ENCODE data around the gene CMC1.
"Not testable (repeated sequence)": the region's sequence is repeated elsewhere in the genome, so short reads cannot be mapped to it uniquely, and the experiment has no call there.

The CMC1 gene, protein sequence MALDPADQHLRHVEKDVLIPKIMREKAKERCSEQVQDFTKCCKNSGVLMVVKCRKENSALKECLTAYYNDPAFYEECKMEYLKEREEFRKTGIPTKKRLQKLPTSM

DNA sequence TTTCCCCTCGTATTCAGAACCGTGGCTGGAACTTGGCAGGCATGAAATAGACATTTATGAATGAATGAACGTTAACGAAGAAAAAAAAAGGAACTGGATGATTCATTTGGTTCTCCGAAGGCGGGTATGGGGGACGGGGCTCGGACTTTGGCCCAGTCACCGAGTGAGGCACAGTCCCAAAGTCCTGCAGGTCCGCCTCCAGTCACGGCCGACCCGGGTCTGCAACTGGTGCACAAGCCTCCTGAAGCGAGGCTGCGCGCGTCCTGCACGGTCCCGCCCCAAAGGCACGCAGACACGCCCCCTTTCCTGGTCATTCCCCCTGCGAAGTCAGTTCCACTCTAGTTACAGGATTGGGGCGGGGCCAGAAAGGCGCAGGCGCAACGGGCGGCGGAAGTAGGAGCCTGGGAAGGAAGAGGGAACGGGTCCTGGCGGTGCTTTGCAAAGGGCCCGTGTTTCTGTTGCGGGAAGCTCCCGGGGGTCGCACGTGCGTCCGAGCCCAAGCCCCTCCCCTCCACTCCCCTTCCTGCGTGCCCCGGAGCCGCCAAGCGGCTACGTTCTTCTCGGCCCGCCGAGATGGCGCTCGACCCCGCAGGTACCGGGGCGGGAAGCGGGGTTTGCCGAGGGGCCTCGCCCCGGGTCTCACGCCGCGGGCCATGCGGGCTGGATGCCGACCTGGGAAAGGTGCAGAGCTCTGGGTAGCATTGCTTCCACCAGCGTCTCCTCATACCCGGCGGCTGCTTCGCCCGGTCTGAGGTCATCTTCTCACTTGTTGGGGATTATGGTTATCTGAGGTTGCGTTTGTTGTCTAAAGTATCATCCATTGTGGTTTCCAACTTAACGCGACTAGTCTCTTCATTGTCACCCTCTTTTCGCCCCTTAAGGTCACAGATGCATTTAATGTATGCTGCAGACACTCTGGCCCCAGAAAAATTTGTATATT, at the start of gene CMC1:
Gene CMC1 (plus strand): TSS at position 399 of the 940 bp plus-strand sequence. CDS start 175 bp downstream, at position 574.
- peak within 1 kb of the TSS; percentile 79 for H3K4me3 ChIP-seq (ENCODE audit: control insufficient read depth, low read depth, low read length)
- DNase-seq (ENCODE audit: low read depth) = peak; percentile 95
- TF ChIP-seq, protein P1, sequence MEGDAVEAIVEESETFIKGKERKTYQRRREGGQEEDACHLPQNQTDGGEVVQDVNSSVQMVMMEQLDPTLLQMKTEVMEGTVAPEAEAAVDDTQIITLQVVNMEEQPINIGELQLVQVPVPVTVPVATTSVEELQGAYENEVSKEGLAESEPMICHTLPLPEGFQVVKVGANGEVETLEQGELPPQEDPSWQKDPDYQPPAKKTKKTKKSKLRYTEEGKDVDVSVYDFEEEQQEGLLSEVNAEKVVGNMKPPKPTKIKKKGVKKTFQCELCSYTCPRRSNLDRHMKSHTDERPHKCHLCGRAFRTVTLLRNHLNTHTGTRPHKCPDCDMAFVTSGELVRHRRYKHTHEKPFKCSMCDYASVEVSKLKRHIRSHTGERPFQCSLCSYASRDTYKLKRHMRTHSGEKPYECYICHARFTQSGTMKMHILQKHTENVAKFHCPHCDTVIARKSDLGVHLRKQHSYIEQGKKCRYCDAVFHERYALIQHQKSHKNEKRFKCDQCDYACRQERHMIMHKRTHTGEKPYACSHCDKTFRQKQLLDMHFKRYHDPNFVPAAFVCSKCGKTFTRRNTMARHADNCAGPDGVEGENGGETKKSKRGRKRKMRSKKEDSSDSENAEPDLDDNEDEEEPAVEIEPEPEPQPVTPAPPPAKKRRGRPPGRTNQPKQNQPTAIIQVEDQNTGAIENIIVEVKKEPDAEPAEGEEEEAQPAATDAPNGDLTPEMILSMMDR (conservative IDR thresholded peaks at IDR 0.05; ENCODE audit: control insufficient read depth, insufficient read depth, low read depth, low read length) = no peak

DNA sequence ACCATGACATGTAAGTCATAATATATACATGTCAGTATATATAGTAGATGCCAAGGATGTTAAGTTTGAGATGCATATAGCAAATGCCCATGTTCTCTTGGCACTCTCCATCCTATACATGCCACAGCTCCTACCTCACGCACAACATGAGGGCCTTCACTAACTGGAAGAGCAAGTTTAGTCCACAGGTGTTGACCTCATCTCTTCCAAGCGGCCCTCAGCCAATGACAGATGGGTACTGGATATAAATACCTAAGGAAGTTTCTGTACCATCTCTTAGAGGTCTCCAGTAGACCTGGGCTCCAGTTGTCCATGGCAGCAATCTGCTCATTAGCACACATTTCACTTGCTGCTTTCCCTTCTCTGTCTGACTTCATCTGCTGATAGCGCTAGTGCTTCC, 43.3 kb upstream of the CMC1 start:
- TF ChIP-seq, protein P1 (conservative IDR thresholded peaks at IDR 0.05; ENCODE audit: control insufficient read depth, insufficient read depth, low read depth, low read length) = no peak
- no peak overlapping the region for H3K4me3 ChIP-seq (ENCODE audit: control insufficient read depth, low read depth, low read length)
- DNase-seq (ENCODE audit: low read depth) = no peak

DNA sequence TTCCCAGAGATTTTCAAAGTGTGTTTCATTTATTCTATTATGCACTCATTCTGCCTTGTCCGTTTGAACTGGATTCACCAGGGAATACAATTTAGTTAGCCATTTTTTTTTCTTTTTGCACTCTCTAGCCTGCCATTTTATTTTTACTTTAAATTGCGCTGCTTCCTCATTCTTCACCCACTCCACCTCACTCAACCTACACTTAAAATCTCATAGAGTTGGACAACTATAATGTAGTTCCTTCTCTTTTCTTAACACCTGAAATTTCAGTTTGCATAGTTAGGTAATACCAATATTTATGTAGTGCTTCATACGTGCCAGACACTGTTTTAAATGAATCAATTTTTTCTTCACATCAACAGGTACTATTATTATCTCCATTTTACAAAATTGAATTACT, 42.4 kb upstream of the CMC1 start:
- no peak overlapping the region for H3K4me3 ChIP-seq (ENCODE audit: control insufficient read depth, low read depth, low read length)
- DNase-seq (ENCODE audit: low read depth) = no peak
- TF ChIP-seq, protein P1 (conservative IDR thresholded peaks at IDR 0.05; ENCODE audit: control insufficient read depth, insufficient read depth, low read depth, low read length) = no peak

DNA sequence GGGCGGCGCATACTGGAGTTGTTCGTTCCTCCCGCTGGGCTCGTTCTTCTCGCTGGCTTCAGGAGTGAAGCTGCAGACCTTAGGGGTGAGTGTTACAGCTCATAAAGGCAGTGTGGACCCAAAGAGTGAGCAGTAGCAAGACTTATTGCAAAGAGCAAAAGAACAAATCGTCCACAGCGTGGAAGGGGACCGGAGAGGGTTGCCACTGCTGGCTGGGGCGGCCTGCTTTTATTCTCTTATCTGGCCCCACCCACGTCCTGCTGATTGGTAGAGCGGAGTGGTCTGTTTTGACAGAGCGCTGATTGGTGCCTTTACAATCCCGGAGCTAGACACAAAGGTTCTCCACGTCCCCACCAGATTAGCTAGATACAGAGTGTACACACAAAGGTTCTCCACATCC, 41.8 kb upstream of the CMC1 start:
- DNase-seq (ENCODE audit: low read depth); H3K4me3 ChIP-seq (ENCODE audit: control insufficient read depth, low read depth, low read length): not testable (repeated sequence)

DNA sequence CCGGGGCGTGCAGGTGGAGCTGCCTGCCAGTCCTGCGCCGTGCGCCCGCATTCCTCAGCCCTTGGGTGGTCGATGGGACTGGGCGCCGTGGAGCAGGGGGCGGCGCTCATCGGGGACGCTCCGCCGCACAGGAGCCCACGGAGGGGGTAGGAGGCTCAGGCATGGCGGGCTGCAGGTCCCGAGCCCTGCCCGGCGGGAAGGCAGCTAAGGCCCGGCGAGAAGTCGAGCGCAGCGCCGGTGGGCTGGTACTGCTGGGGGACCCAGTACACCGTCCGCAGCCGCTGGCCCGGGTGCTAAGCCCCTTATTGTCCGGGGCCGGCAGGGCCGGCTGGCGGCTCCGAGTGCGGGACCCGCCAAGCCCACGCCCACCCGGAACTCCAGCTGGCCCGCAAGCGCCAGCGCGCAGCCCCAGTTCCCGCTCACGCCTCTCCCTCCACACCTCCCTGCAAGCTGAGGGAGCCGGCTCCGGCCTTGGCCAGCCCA, 41.0 kb upstream of the CMC1 start:
- H3K4me3 ChIP-seq (ENCODE audit: control insufficient read depth, low read depth, low read length); DNase-seq (ENCODE audit: low read depth): not testable (repeated sequence)

DNA sequence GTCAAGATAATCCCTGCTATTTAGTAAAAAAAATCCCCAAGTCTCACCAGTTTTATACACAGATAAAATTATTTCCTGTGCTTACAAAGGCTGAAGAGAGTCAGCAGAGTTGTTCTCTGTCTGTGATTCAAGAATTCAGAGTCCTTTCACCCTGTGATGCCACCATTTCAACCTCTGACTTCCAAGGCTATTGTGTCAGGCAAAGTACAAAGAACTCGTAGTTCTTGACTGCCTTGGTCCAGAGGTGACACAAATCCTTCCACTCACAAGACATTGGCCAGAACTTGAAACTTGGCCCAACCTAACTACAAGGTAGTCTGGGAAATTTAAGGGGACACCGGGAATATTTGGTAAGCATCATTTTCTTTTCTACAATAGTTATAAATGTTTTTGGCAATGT, 34.9 kb upstream of the CMC1 start:
- no peak overlapping the region for H3K4me3 ChIP-seq (ENCODE audit: control insufficient read depth, low read depth, low read length)
- no peak for DNase-seq (ENCODE audit: low read depth)
- TF ChIP-seq, protein P1 (conservative IDR thresholded peaks at IDR 0.05; ENCODE audit: control insufficient read depth, insufficient read depth, low read depth, low read length) = no peak

DNA sequence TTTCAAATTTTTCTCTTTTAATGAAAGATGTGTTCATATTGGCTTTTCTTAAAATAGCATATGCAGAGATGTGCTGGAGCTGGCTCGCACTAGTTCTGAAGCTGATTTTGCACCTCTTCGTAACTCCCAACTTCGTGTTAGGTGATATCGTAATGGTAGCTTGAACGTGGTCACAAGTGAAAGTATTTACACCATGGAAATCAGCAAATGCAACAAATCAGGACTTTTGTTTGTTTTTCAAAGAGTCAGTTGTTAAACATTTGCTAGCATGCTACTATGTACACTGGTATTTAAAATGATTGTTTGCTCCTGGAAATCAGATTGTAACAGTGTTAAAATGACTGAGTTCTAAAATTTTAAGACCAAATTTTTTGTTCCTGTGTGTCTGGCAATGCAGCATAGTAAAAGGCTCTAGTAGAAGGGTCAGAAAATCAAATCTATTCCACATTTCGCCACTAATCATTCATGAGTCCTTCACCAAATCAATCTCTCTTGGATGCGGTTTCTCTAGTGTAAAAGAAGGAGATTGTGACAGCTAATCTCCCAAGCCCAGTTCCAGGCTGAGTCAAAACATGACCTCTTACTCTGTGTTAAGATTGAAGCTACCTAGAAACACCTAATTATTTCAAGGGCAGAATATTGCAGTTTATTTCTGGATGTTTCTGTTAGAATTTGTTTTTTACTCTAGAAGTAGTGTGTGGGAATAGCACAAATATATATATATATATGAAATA, 34.3 kb upstream of the CMC1 start:
- H3K4me3 ChIP-seq (ENCODE audit: control insufficient read depth, low read depth, low read length) = no peak overlapping the region
- TF ChIP-seq, protein P1 (conservative IDR thresholded peaks at IDR 0.05; ENCODE audit: control insufficient read depth, insufficient read depth, low read depth, low read length) = no peak
- DNase-seq (ENCODE audit: low read depth) = no peak

Data from fibroblast of mammary gland (primary cell).